HCT116 (cell line): Measurements from ENCODE around the gene NLGN3.

Experiments
- CTCF ChIP-seq, 3 experiments: fragments of 200-600 bp in 1 of 3; sonication (generic) in 1 of 3; IDR thresholded peaks in 2 of 3; conservative IDR thresholded peaks in 1 of 3; 2 replicates each; pipeline ENCODE4 v1.5.1; 2012 to 2017; ENCODE audit warnings: low read depth in 2 of 3, low read length in 2 of 3, antibody characterized with exemption in 1 of 3, borderline replicate concordance in 1 of 3, control low read depth in 1 of 3, mild to moderate bottlenecking in 1 of 3, mixed read lengths in 1 of 3, mixed run types in 1 of 3, moderate library complexity in 1 of 3; ENCODE audit not compliant: insufficient read depth in 1 of 3
- EZH2 ChIP-seq: fragments of 200-600 bp; sonication (generic); IDR thresholded peaks from 2 replicates; pipeline ENCODE4 v1.6.1; 2017; ENCODE audit warnings: antibody characterized with exemption, mixed run types
- EZH2phosphoT487 ChIP-seq: fragments of 200-600 bp; IDR thresholded peaks from 2 replicates; pipeline ENCODE4 v1.6.1; 2018; ENCODE audit warnings: antibody characterized with exemption, borderline replicate concordance
- MAX ChIP-seq: IDR thresholded peaks from 2 replicates; pipeline ENCODE4 v1.6.1; 2012
- POLR2A ChIP-seq: IDR thresholded peaks from 2 replicates; pipeline ENCODE4 v1.7.0; 2011; ENCODE audit warnings: borderline replicate concordance; ENCODE audit not compliant: insufficient read depth, insufficient read length; ENCODE audit errors: extremely low read depth
- POLR2AphosphoS5 ChIP-seq: IDR thresholded peaks from 2 replicates; pipeline ENCODE4 v1.6.1; 2011; ENCODE audit warnings: mild to moderate bottlenecking, low read depth, low read length, moderate library complexity
- REST ChIP-seq: IDR thresholded peaks from 2 replicates; pipeline ENCODE4 v1.6.1; 2012; ENCODE audit warnings: low read depth
- SRF ChIP-seq: IDR thresholded peaks from 2 replicates; pipeline ENCODE4 v1.6.1; 2012; ENCODE audit warnings: low read depth
- YY1 ChIP-seq: IDR thresholded peaks from 2 replicates; pipeline ENCODE4 v1.6.1; 2011; ENCODE audit warnings: low read length, low read depth, moderate library complexity, mild to moderate bottlenecking; ENCODE audit not compliant: insufficient replicate concordance; ENCODE audit errors: extremely low read depth
- ZNF274 ChIP-seq: fragments of 200-500 bp; sonication (Bioruptor generic); IDR thresholded peaks from 2 replicates; pipeline ENCODE4 v1.6.1; 2014; ENCODE audit warnings: mild to moderate bottlenecking, low read depth, low read length, inconsistent platforms

GRCh38 chrX:71184092-71184491 lies 39.5 kb downstream of the NLGN3 start:
- TF ChIP-seq CTCF (IDR thresholded peaks at IDR 0.05 in 2 of 3, conservative IDR thresholded peaks at IDR 0.05 in 1 of 3; ENCODE audit: borderline replicate concordance in 1 of 3, insufficient read depth in 1 of 3, low read depth in 2 of 3, low read length in 2 of 3) (no peak), EZH2 (no peak), POLR2A (no peak), REST (no peak), POLR2AphosphoS5 (no peak), YY1 (no peak), ZNF274 (no peak), SRF (no peak), MAX (no peak), EZH2phosphoT487 (no peak)
